Activated T-helper 1 cell treated with anti-CD3 and anti-CD28 coated beads, Interleukin-12 subunit alpha, Interleukin-12 subunit beta, Interleukin-2, Interleukin-4 antibody, amounts not matched to agents 30 ng/mL and 10 ng/mL and 1 ng/mL, durations not matched to agents 14 hours and 24 hours and 36 hours (primary cell): ENCODE results near the gene OXCT2. TPM values are rescaled to one million over a fixed set of nuclear protein-coding genes. Genes with fewer than 3 reads are reported as not detected.
"Not testable (repeated sequence)": the region's sequence is repeated elsewhere in the genome, so short reads cannot be mapped to it uniquely, and the experiment has no call there.

Experiments used
- DNase-seq: peaks from one replicate; pipeline ENCODE4 v3.0.0; 2021; ENCODE audit warnings: low spot score
- H3K27ac Mint-ChIP-seq: one replicate; pipeline ENCODE4 v1.8.0; 2021; ENCODE audit warnings: mild to moderate bottlenecking, mixed read lengths
- H3K27me3 Mint-ChIP-seq: one replicate; pipeline ENCODE4 v1.8.0; 2022; ENCODE audit warnings: mild to moderate bottlenecking, moderate library complexity, mixed read lengths; ENCODE audit not compliant: insufficient read depth
- H3K36me3 Mint-ChIP-seq: one replicate; pipeline ENCODE4 v1.8.0; 2021; ENCODE audit warnings: low read depth, mixed read lengths
- H3K4me1 Mint-ChIP-seq: one replicate; pipeline ENCODE4 v1.8.0; 2021; ENCODE audit warnings: low read depth, mixed read lengths
- H3K4me3 Mint-ChIP-seq: one replicate; pipeline ENCODE4 v1.8.0; 2021; ENCODE audit warnings: mild to moderate bottlenecking, moderate library complexity, mixed read lengths
- H3K9me3 Mint-ChIP-seq: one replicate; pipeline ENCODE4 v1.8.0; 2021; ENCODE audit warnings: mixed read lengths
- intact Hi-C: fragments of 100-400 bp; cut with micrococcal nuclease; formaldehyde crosslinking; loops from one replicate; pipeline ENCODE4 v1.15.1; 2024
- total RNA-seq: library from RNA; stranded (reverse); gene quantifications from 2 replicates; pipeline ENCODE4 v1.2.3, GENCODE V29; 2022

Gene OXCT2
- total RNA-seq, 1 donor from 2014 or later: 1.6 TPM

GRCh38 chr1:39798859-39799769 is 28.0 kb upstream of the OXCT2 start:
- H3K27me3 Mint-ChIP-seq, H3K9me3 Mint-ChIP-seq, H3K36me3 Mint-ChIP-seq: not testable (repeated sequence)
- Mint-ChIP-seq H3K4me3 (peak overlapping the region; percentile 60), H3K27ac (peak overlapping the region; percentile 80), H3K4me1 (peaks cover 12% of the 10 kb centered on the region)
- intact Hi-C loops: loop anchor here (1.0 to 2.0 kb wide), 5 partner anchors 10 to 607 kb away; partner anchors contain the start of gene PPIE
- DNase-seq: peak; percentile 77

- intact Hi-C loops: no loop called here
- Mint-ChIP-seq H3K27me3 (peaks cover 24% of the 10 kb centered on the region), H3K9me3 (no peaks in the 10 kb centered on the region), H3K4me1 (peaks cover 20% of the 10 kb centered on the region), H3K27ac (no peak overlapping the region), H3K4me3 (no peak overlapping the region), H3K36me3 (peaks cover 2% of the 10 kb centered on the region)
- DNase-seq: no peak
These were observed 24.5 kb upstream of the OXCT2 start for GRCh38 chr1:39795651-39796050.

GRCh38 chr1:39791838-39792237 is 20.7 kb upstream of the OXCT2 start:
- Mint-ChIP-seq H3K36me3 (no peaks in the 10 kb centered on the region), H3K9me3 (no peaks in the 10 kb centered on the region), H3K27ac (no peak overlapping the region), H3K4me1 (peaks cover 13% of the 10 kb centered on the region), H3K4me3 (no peak overlapping the region), H3K27me3 (peaks cover 35% of the 10 kb centered on the region)
- no peak for DNase-seq
- intact Hi-C loops: no loop called here

GRCh38 chr1:39789571-39790110 is 18.5 kb upstream of the OXCT2 start:
- Mint-ChIP-seq H3K36me3 (no peaks in the 10 kb centered on the region), H3K27ac (peak overlapping the region; percentile 34), H3K9me3 (no peaks in the 10 kb centered on the region), H3K4me3 (peak overlapping the region; percentile 82), H3K4me1 (peaks cover 13% of the 10 kb centered on the region), H3K27me3 (peaks cover 43% of the 10 kb centered on the region)
- no peak for DNase-seq
- intact Hi-C loops: loop anchor here (1.0 to 10.0 kb wide), 2 partner anchors 10 to 295 kb away; partner anchors contain the start of gene BMP8A

- H3K27ac Mint-ChIP-seq: peak within 1 kb of the TSS; percentile 34
- H3K36me3 Mint-ChIP-seq: no peaks in the 10 kb centered on the region
- intact Hi-C loops: loop anchor here (1.0 to 10.0 kb wide), 2 partner anchors 10 to 294 kb away; partner anchors contain the start of gene BMP8A
- peaks cover 43% of the 10 kb centered on the region for H3K27me3 Mint-ChIP-seq
- no peaks in the 10 kb centered on the region for H3K9me3 Mint-ChIP-seq
- DNase-seq: peak; percentile 19
- peaks cover 13% of the 10 kb centered on the region for H3K4me1 Mint-ChIP-seq
- peak within 1 kb of the TSS; percentile 82 for H3K4me3 Mint-ChIP-seq
These were observed 17.8 kb upstream of the OXCT2 start, which contains the start of gene BMP8B for GRCh38 chr1:39788758-39789570. Gene BMP8B, minus strand, starts transcription at chr1:39788865. Its CDS starts 380 bp downstream, at chr1:39788485.

GRCh38 chr1:39788426-39788757 is 17.2 kb upstream of the OXCT2 start:
- intact Hi-C loops: loop anchor here (10.0 kb wide), 1 partner anchor 294 kb away; the partner anchor contains the start of gene BMP8A
- DNase-seq: no peak

GRCh38 chr1:39787964-39788363 is 16.8 kb upstream of the OXCT2 start:
- H3K4me3 Mint-ChIP-seq: peak overlapping the region; percentile 56

More at GRCh38 chr1:39788426-39788757, 17.2 kb upstream of the OXCT2 start:
- Mint-ChIP-seq H3K4me3 (no peak overlapping the region), H3K36me3 (no peaks in the 10 kb centered on the region), H3K27me3 (peaks cover 46% of the 10 kb centered on the region), H3K4me1 (peaks cover 13% of the 10 kb centered on the region), H3K9me3 (no peaks in the 10 kb centered on the region), H3K27ac (no peak overlapping the region)

GRCh38 chr1:39787468-39787867 is 16.3 kb upstream of the OXCT2 start:
- peak overlapping the region; percentile 56 for H3K4me3 Mint-ChIP-seq
- H3K27me3 Mint-ChIP-seq: peaks cover 38% of the 10 kb centered on the region
- H3K4me1 Mint-ChIP-seq: peaks cover 7% of the 10 kb centered on the region
- H3K27ac Mint-ChIP-seq: no peak overlapping the region
- H3K9me3 Mint-ChIP-seq: no peaks in the 10 kb centered on the region
- DNase-seq: no peak
- intact Hi-C loops: loop anchor here (10.0 kb wide), 1 partner anchor 293 kb away; the partner anchor contains the start of gene BMP8A
- no peaks in the 10 kb centered on the region for H3K36me3 Mint-ChIP-seq

More at GRCh38 chr1:39787964-39788363, 16.8 kb upstream of the OXCT2 start:
- H3K27me3 Mint-ChIP-seq: peaks cover 43% of the 10 kb centered on the region
- H3K27ac Mint-ChIP-seq, H3K9me3 Mint-ChIP-seq, DNase-seq, H3K36me3 Mint-ChIP-seq: not testable (repeated sequence)
- intact Hi-C loops: loop anchor here (10.0 kb wide), 1 partner anchor 293 kb away; the partner anchor contains the start of gene BMP8A
- peaks cover 12% of the 10 kb centered on the region for H3K4me1 Mint-ChIP-seq

- not testable (repeated sequence) for DNase-seq, H3K9me3 Mint-ChIP-seq, H3K4me1 Mint-ChIP-seq, H3K36me3 Mint-ChIP-seq, H3K27ac Mint-ChIP-seq
- intact Hi-C loops: loop anchor here (10.0 kb wide), 1 partner anchor 292 kb away; the partner anchor contains the start of gene BMP8A
- Mint-ChIP-seq H3K27me3 (peaks cover 36% of the 10 kb centered on the region), H3K4me3 (peak overlapping the region; percentile 16)
These were observed 15.9 kb upstream of the OXCT2 start for GRCh38 chr1:39787108-39787375.

- H3K4me3 Mint-ChIP-seq: peak overlapping the region; percentile 16
- H3K4me1 Mint-ChIP-seq: not testable (repeated sequence)
- intact Hi-C loops: loop anchor here (10.0 kb wide), 1 partner anchor 292 kb away; the partner anchor contains the start of gene BMP8A
These were observed 15.4 kb upstream of the OXCT2 start for GRCh38 chr1:39786303-39787107.

GRCh38 chr1:39782685-39783084 is 11.5 kb upstream of the OXCT2 start:
- not testable (repeated sequence) for H3K4me1 Mint-ChIP-seq, H3K36me3 Mint-ChIP-seq, H3K27ac Mint-ChIP-seq, DNase-seq, H3K9me3 Mint-ChIP-seq, H3K4me3 Mint-ChIP-seq
- H3K27me3 Mint-ChIP-seq: peaks cover 27% of the 10 kb centered on the region
- intact Hi-C loops: loop anchor here (10.0 kb wide), 1 partner anchor 288 kb away; the partner anchor contains the start of gene BMP8A

More at GRCh38 chr1:39786303-39787107, 15.4 kb upstream of the OXCT2 start:
- not testable (repeated sequence) for H3K27ac Mint-ChIP-seq, H3K9me3 Mint-ChIP-seq, H3K36me3 Mint-ChIP-seq, DNase-seq
- H3K27me3 Mint-ChIP-seq: peaks cover 35% of the 10 kb centered on the region

- Mint-ChIP-seq H3K36me3 (no peaks in the 10 kb centered on the region), H3K4me3 (no peak overlapping the region), H3K27me3 (peaks cover 22% of the 10 kb centered on the region), H3K27ac (no peak overlapping the region), H3K9me3 (no peaks in the 10 kb centered on the region), H3K4me1 (no peaks in the 10 kb centered on the region)
- intact Hi-C loops: loop anchor here (10.0 kb wide), 1 partner anchor 287 kb away; the partner anchor contains the start of gene BMP8A
- no peak for DNase-seq
These were observed 11.0 kb upstream of the OXCT2 start for GRCh38 chr1:39782103-39782502.
